Measurements from ENCODE around the gene KRT3.
"Not testable (repeated sequence)": the region's sequence is repeated elsewhere in the genome, so short reads cannot be mapped to it uniquely, and the experiment has no call there.

The KRT3 gene

DNA sequence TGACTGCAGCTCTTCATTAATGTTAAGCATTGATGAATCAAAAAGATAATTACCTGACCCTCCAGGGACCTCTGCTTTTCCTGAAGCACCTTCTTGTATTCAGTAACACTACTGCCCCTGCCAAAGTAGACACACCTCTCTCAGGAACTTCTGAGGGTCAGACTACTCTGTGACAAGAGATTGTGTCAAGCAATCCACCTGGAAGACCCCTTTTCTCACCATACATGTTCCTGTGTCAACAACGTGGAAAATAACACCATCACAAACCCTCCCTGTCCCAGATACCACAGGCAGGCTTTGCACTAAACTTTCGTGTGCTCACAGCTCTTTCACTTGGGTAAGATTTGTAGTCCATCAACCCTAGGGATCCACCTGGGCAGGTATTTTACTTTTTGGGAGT is 31.9 kb downstream of the KRT3 start:
- DNase-seq (no peak), ATAC-seq (ENCODE audit: insufficient read depth, low read depth) (no peak)
- no peak overlapping the region for H3K4me3 ChIP-seq (ENCODE audit: low read depth in 1 of 2, low read length in 2 of 2)
- no peak overlapping the region for H2AFZ ChIP-seq (ENCODE audit: low read depth, low read length)
- peaks cover 14% of the 10 kb centered on the region for H3K9me3 ChIP-seq (ENCODE audit: insufficient read depth, low read length, severe bottlenecking)
- H3K36me3 ChIP-seq (ENCODE audit: insufficient read depth, low read length): no peaks in the 10 kb centered on the region
- no peak overlapping the region for H3K9ac ChIP-seq (ENCODE audit: low read depth, low read length)
- H3K4me2 ChIP-seq (ENCODE audit: insufficient read depth, low read length): no peak overlapping the region
- H3K4me1 ChIP-seq (ENCODE audit: insufficient read depth, low read length): no peaks in the 10 kb centered on the region
- no peak for TF ChIP-seq EZH2 (IDR thresholded peaks at IDR 0.05; ENCODE audit: borderline replicate concordance, low read depth, low read length, severe bottlenecking)
- TF ChIP-seq, protein P1, sequence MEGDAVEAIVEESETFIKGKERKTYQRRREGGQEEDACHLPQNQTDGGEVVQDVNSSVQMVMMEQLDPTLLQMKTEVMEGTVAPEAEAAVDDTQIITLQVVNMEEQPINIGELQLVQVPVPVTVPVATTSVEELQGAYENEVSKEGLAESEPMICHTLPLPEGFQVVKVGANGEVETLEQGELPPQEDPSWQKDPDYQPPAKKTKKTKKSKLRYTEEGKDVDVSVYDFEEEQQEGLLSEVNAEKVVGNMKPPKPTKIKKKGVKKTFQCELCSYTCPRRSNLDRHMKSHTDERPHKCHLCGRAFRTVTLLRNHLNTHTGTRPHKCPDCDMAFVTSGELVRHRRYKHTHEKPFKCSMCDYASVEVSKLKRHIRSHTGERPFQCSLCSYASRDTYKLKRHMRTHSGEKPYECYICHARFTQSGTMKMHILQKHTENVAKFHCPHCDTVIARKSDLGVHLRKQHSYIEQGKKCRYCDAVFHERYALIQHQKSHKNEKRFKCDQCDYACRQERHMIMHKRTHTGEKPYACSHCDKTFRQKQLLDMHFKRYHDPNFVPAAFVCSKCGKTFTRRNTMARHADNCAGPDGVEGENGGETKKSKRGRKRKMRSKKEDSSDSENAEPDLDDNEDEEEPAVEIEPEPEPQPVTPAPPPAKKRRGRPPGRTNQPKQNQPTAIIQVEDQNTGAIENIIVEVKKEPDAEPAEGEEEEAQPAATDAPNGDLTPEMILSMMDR (IDR thresholded peaks at IDR 0.05; ENCODE audit: borderline replicate concordance, extremely low read depth, low read length, poor library complexity, severe bottlenecking): no peak
- no peak overlapping the region for H3K27ac ChIP-seq (ENCODE audit: low read length)
- H3K27me3 ChIP-seq (ENCODE audit: insufficient read depth, low read length, poor library complexity): peaks cover 16% of the 10 kb centered on the region
- H4K20me1 ChIP-seq (ENCODE audit: insufficient read depth, low read length): no peaks in the 10 kb centered on the region
- no peaks in the 10 kb centered on the region for H3K79me2 ChIP-seq (ENCODE audit: insufficient read depth, low read length)

DNA sequence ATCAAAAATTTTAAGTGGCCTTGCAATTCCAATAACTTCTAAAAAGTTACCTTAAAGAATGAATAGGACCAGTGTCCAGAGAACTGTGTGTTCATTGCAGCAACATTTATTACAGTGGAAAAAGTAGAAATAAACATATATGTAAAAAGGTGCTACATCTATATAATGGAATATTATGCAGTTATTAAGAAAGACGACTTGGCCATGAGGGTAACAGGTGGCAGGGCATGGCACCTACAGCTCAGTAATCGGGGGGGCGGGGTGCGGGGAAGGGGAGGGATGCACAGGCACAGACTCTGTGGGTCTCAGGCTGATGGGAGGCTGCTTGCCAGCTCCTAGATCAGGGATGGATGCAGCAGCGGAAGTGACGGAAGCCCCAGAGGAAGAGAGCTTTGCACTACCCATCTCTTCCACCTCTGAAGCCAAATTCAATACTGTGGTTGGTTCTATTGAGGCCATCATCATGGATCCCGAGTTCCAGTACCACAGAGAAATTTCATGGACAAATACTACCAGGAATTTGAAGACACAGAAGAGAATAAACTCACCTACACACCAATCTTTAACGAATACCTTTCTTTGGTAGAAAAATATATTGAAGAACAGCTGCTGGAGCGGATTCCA is 32.8 kb downstream of the KRT3 start:
- no peaks in the 10 kb centered on the region for H4K20me1 ChIP-seq (ENCODE audit: insufficient read depth, low read length)
- DNase-seq: no peak
- no peak overlapping the region for H3K9ac ChIP-seq (ENCODE audit: low read depth, low read length)
- no peaks in the 10 kb centered on the region for H3K79me2 ChIP-seq (ENCODE audit: insufficient read depth, low read length)
- no peak overlapping the region for H3K27ac ChIP-seq (ENCODE audit: low read length)
- no peaks in the 10 kb centered on the region for H3K4me1 ChIP-seq (ENCODE audit: insufficient read depth, low read length)
- peaks cover 14% of the 10 kb centered on the region for H3K9me3 ChIP-seq (ENCODE audit: insufficient read depth, low read length, severe bottlenecking)
- H3K4me2 ChIP-seq (ENCODE audit: insufficient read depth, low read length): no peak overlapping the region
- H3K36me3 ChIP-seq (ENCODE audit: insufficient read depth, low read length): no peaks in the 10 kb centered on the region
- TF ChIP-seq, protein P1 (IDR thresholded peaks at IDR 0.05; ENCODE audit: borderline replicate concordance, extremely low read depth, low read length, poor library complexity, severe bottlenecking): no peak
- TF ChIP-seq EZH2 (IDR thresholded peaks at IDR 0.05; ENCODE audit: borderline replicate concordance, low read depth, low read length, severe bottlenecking): no peak
- no peak for ATAC-seq (ENCODE audit: insufficient read depth, low read depth)
- no peak overlapping the region for H3K4me3 ChIP-seq (ENCODE audit: low read depth in 1 of 2, low read length in 2 of 2)
- peaks cover 12% of the 10 kb centered on the region for H3K27me3 ChIP-seq (ENCODE audit: insufficient read depth, low read length, poor library complexity)
- no peak overlapping the region for H2AFZ ChIP-seq (ENCODE audit: low read depth, low read length)

DNA sequence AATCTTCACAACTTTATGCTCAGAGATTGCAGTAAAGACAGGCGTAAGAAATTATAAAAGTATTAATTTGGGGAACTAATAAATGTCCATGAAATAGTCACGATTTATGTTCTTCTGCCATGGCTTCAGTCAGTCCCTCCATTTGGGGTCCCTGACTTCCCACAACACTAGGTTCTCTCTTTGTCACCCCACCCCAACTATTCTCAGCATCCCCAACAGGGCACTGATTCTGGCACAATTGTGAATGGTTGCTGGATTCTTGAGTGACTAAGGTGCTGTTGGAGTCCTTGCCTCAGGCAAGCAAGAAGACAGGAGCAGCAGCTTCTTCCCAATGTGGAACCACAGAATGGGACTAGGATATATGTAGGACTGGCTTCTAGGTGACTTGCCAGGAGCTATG is 34.1 kb downstream of the KRT3 start:
- Histone ChIP-seq H3K27me3 (ENCODE audit: insufficient read depth, low read length, poor library complexity) (peaks cover 8% of the 10 kb centered on the region), H3K9ac (ENCODE audit: low read depth, low read length) (no peak overlapping the region), H3K27ac (ENCODE audit: low read length) (no peak overlapping the region), H3K4me3 (ENCODE audit: low read depth in 1 of 2, low read length in 2 of 2) (no peak overlapping the region), H3K79me2 (ENCODE audit: insufficient read depth, low read length) (no peaks in the 10 kb centered on the region), H3K9me3 (ENCODE audit: insufficient read depth, low read length, severe bottlenecking) (peaks cover 14% of the 10 kb centered on the region), H3K36me3 (ENCODE audit: insufficient read depth, low read length) (no peaks in the 10 kb centered on the region), H3K4me2 (ENCODE audit: insufficient read depth, low read length) (no peak overlapping the region), H2AFZ (ENCODE audit: low read depth, low read length) (no peak overlapping the region), H3K4me1 (ENCODE audit: insufficient read depth, low read length) (no peaks in the 10 kb centered on the region), H4K20me1 (ENCODE audit: insufficient read depth, low read length) (no peaks in the 10 kb centered on the region)
- ATAC-seq (ENCODE audit: insufficient read depth, low read depth): no peak
- DNase-seq: no peak
- no peak for TF ChIP-seq EZH2 (IDR thresholded peaks at IDR 0.05; ENCODE audit: borderline replicate concordance, low read depth, low read length, severe bottlenecking)
- TF ChIP-seq, protein P1 (IDR thresholded peaks at IDR 0.05; ENCODE audit: borderline replicate concordance, extremely low read depth, low read length, poor library complexity, severe bottlenecking): no peak

DNA sequence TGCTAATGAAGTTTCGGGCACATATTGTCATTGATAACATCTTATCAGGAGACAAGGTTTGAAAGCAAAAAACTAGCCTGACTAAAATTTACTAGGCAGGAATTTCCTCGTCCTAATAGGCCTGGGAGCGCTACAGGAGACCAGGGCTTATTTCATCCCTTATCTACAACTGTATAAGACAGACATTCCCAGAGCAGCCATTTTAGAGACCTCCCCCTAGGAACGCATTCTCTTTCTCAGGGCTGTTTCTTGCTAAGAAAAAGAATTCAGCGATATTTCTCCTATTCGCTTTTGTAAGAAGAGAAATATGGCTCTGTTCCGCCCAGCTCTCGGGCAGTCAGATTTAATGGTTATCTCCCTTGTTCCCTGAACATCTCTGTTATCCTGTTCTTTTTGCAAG is 34.7 kb downstream of the KRT3 start:
- not testable (repeated sequence) for H3K27me3 ChIP-seq (ENCODE audit: insufficient read depth, low read length, poor library complexity); H3K4me3 ChIP-seq (ENCODE audit: low read depth in 1 of 2, low read length in 2 of 2); DNase-seq; H4K20me1 ChIP-seq (ENCODE audit: insufficient read depth, low read length); ATAC-seq (ENCODE audit: insufficient read depth, low read depth); H3K27ac ChIP-seq (ENCODE audit: low read length); H3K4me2 ChIP-seq (ENCODE audit: insufficient read depth, low read length); H3K9ac ChIP-seq (ENCODE audit: low read depth, low read length); H3K79me2 ChIP-seq (ENCODE audit: insufficient read depth, low read length); H2AFZ ChIP-seq (ENCODE audit: low read depth, low read length); H3K36me3 ChIP-seq (ENCODE audit: insufficient read depth, low read length); H3K4me1 ChIP-seq (ENCODE audit: insufficient read depth, low read length)
- peaks cover 14% of the 10 kb centered on the region for H3K9me3 ChIP-seq (ENCODE audit: insufficient read depth, low read length, severe bottlenecking)
